ENCODE data around the gene CD209.
"Not testable (repeated sequence)": the region's sequence is repeated elsewhere in the genome, so short reads cannot be mapped to it uniquely, and the experiment has no call there.

DNA sequence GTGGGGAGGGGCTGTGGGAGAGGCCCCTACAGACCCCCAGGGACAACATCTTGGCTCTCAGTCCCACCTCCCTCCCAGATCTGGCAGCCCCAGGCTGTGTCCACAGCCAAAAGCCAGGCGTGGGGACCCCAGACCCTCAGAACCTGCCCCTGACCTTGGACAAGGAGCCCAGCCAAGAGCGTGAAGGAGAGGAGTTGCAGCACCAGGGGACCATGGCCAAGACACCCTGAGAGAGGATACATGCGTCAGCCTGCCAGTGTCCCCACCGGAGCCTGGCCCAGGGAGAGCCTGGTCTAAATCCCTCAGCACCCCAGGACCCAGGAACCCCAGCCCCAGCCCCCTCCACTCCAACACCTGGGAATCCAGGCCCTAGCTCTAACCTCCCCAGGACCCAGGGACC is 1.0 kb downstream of the CD209 start:
- TF ChIP-seq GLIS3 (CRISPR knock-in tag; IDR thresholded peaks at IDR 0.05); ZC3H10 (CRISPR knock-in tag; IDR thresholded peaks at IDR 0.05); ISL1 (CRISPR knock-in tag; IDR thresholded peaks at IDR 0.05); ZNF565 (CRISPR knock-in tag; conservative IDR thresholded peaks at IDR 0.05; ENCODE audit: low read depth); SNAI2 (CRISPR knock-in tag; IDR thresholded peaks at IDR 0.05); ZNF70 (CRISPR knock-in tag; IDR thresholded peaks at IDR 0.05); RARB (CRISPR knock-in tag; IDR thresholded peaks at IDR 0.05); ZFP3 (CRISPR knock-in tag; IDR thresholded peaks at IDR 0.05): not testable (repeated sequence)
- TF ChIP-seq, protein P1, sequence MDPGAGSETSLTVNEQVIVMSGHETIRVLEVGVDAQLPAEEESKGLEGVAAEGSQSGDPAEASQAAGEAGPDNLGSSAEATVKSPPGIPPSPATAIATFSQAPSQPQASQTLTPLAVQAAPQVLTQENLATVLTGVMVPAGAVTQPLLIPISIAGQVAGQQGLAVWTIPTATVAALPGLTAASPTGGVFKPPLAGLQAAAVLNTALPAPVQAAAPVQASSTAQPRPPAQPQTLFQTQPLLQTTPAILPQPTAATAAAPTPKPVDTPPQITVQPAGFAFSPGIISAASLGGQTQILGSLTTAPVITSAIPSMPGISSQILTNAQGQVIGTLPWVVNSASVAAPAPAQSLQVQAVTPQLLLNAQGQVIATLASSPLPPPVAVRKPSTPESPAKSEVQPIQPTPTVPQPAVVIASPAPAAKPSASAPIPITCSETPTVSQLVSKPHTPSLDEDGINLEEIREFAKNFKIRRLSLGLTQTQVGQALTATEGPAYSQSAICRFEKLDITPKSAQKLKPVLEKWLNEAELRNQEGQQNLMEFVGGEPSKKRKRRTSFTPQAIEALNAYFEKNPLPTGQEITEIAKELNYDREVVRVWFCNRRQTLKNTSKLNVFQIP (CRISPR knock-in tag; IDR thresholded peaks at IDR 0.05; ENCODE audit: borderline replicate concordance, low read depth): not testable (repeated sequence)
- TF ChIP-seq, protein P2, sequence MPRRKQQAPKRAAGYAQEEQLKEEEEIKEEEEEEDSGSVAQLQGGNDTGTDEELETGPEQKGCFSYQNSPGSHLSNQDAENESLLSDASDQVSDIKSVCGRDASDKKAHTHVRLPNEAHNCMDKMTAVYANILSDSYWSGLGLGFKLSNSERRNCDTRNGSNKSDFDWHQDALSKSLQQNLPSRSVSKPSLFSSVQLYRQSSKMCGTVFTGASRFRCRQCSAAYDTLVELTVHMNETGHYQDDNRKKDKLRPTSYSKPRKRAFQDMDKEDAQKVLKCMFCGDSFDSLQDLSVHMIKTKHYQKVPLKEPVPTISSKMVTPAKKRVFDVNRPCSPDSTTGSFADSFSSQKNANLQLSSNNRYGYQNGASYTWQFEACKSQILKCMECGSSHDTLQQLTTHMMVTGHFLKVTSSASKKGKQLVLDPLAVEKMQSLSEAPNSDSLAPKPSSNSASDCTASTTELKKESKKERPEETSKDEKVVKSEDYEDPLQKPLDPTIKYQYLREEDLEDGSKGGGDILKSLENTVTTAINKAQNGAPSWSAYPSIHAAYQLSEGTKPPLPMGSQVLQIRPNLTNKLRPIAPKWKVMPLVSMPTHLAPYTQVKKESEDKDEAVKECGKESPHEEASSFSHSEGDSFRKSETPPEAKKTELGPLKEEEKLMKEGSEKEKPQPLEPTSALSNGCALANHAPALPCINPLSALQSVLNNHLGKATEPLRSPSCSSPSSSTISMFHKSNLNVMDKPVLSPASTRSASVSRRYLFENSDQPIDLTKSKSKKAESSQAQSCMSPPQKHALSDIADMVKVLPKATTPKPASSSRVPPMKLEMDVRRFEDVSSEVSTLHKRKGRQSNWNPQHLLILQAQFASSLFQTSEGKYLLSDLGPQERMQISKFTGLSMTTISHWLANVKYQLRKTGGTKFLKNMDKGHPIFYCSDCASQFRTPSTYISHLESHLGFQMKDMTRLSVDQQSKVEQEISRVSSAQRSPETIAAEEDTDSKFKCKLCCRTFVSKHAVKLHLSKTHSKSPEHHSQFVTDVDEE (CRISPR knock-in tag; IDR thresholded peaks at IDR 0.05): not testable (repeated sequence)
- TF ChIP-seq, protein P3, sequence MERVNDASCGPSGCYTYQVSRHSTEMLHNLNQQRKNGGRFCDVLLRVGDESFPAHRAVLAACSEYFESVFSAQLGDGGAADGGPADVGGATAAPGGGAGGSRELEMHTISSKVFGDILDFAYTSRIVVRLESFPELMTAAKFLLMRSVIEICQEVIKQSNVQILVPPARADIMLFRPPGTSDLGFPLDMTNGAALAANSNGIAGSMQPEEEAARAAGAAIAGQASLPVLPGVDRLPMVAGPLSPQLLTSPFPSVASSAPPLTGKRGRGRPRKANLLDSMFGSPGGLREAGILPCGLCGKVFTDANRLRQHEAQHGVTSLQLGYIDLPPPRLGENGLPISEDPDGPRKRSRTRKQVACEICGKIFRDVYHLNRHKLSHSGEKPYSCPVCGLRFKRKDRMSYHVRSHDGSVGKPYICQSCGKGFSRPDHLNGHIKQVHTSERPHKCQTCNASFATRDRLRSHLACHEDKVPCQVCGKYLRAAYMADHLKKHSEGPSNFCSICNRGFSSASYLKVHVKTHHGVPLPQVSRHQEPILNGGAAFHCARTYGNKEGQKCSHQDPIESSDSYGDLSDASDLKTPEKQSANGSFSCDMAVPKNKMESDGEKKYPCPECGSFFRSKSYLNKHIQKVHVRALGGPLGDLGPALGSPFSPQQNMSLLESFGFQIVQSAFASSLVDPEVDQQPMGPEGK (CRISPR knock-in tag; IDR thresholded peaks at IDR 0.05; ENCODE audit: borderline replicate concordance): not testable (repeated sequence)
- TF ChIP-seq, protein P4, sequence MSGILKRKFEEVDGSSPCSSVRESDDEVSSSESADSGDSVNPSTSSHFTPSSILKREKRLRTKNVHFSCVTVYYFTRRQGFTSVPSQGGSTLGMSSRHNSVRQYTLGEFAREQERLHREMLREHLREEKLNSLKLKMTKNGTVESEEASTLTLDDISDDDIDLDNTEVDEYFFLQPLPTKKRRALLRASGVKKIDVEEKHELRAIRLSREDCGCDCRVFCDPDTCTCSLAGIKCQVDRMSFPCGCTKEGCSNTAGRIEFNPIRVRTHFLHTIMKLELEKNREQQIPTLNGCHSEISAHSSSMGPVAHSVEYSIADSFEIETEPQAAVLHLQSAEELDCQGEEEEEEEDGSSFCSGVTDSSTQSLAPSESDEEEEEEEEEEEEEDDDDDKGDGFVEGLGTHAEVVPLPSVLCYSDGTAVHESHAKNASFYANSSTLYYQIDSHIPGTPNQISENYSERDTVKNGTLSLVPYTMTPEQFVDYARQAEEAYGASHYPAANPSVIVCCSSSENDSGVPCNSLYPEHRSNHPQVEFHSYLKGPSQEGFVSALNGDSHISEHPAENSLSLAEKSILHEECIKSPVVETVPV (CRISPR knock-in tag; IDR thresholded peaks at IDR 0.05): not testable (repeated sequence)
